GM12873 (cell line): Measurements from ENCODE around the gene PLCXD3.

Experiments
- CTCF ChIP-seq: IDR thresholded peaks from 2 replicates; pipeline ENCODE4 v1.5.1; 2012; ENCODE audit warnings: low read depth, mild to moderate bottlenecking, moderate library complexity, low read length, control low read depth; ENCODE audit not compliant: insufficient read depth; ENCODE audit errors: missing control alignments

PLCXD3 gene

GRCh38 chr5:41289970-41290464, 220.4 kb downstream of the PLCXD3 start:
- no peak for TF ChIP-seq CTCF

GRCh38 chr5:41286696-41287095, 223.7 kb downstream of the PLCXD3 start:
- no peak for TF ChIP-seq CTCF

- TF ChIP-seq CTCF, result no peak
These were observed 224.2 kb downstream of the PLCXD3 start for GRCh38 chr5:41286165-41286564.

- no peak for TF ChIP-seq CTCF
These were observed 225.5 kb downstream of the PLCXD3 start for GRCh38 chr5:41284938-41285337.

- no peak for TF ChIP-seq CTCF
These were observed 229.1 kb downstream of the PLCXD3 start for GRCh38 chr5:41281215-41281810.

GRCh38 chr5:41279040-41279439, 231.4 kb downstream of the PLCXD3 start:
- TF ChIP-seq CTCF, result no peak

- no peak for TF ChIP-seq CTCF
These were observed 232.7 kb downstream of the PLCXD3 start for GRCh38 chr5:41277476-41278245.
